ENCODE results near the gene ATP9A.
A peak's percentile ranks its signal among the peaks of the same experiment; 100 is the strongest.
"Not testable (repeated sequence)": the region's sequence is repeated elsewhere in the genome, so short reads cannot be mapped to it uniquely, and the experiment has no call there.

The ATP9A gene

GRCh38 chr20:51750037-51750769 is 18.0 kb downstream of the ATP9A start:
- peak; percentile 12 for DNase-seq

GRCh38 chr20:51749674-51750036 is 18.5 kb downstream of the ATP9A start:
- no peak for DNase-seq

- DNase-seq = no peak
These were observed 20.8 kb downstream of the ATP9A start for GRCh38 chr20:51747182-51747911.

GRCh38 chr20:51745804-51746203 is 22.4 kb downstream of the ATP9A start:
- DNase-seq = no peak

GRCh38 chr20:51740838-51741237 is 27.4 kb downstream of the ATP9A start:
- DNase-seq = no peak

GRCh38 chr20:51740308-51740707 is 27.9 kb downstream of the ATP9A start:
- not testable (repeated sequence) for DNase-seq

- DNase-seq = no peak
These were observed 28.4 kb downstream of the ATP9A start for GRCh38 chr20:51739722-51740249.

- no peak for DNase-seq
These were observed 29.2 kb downstream of the ATP9A start for GRCh38 chr20:51738877-51739447.

- DNase-seq = not testable (repeated sequence)
These were observed 29.9 kb downstream of the ATP9A start for GRCh38 chr20:51738261-51738660.

GRCh38 chr20:51736947-51737346 is 31.2 kb downstream of the ATP9A start:
- no peak for DNase-seq

GRCh38 chr20:51735728-51736600 is 32.2 kb downstream of the ATP9A start:
- no peak for DNase-seq

- no peak for DNase-seq
These were observed 33.1 kb downstream of the ATP9A start for GRCh38 chr20:51734876-51735720.

- DNase-seq = no peak
These were observed 35.1 kb downstream of the ATP9A start for GRCh38 chr20:51733070-51733469.

GRCh38 chr20:51732096-51732791 is 35.9 kb downstream of the ATP9A start:
- DNase-seq = no peak

- no peak for DNase-seq
These were observed 36.5 kb downstream of the ATP9A start for GRCh38 chr20:51731731-51732095.

- DNase-seq = no peak
These were observed 38.4 kb downstream of the ATP9A start for GRCh38 chr20:51729771-51730170.

- DNase-seq = no peak
These were observed 39.5 kb downstream of the ATP9A start for GRCh38 chr20:51728737-51729136.

GRCh38 chr20:51727872-51728271 is 40.3 kb downstream of the ATP9A start:
- DNase-seq = no peak

GRCh38 chr20:51725584-51726176 is 42.5 kb downstream of the ATP9A start:
- DNase-seq = no peak

- not testable (repeated sequence) for DNase-seq
These were observed 45.2 kb downstream of the ATP9A start for GRCh38 chr20:51723026-51723425.

GRCh38 chr20:51722246-51722645 is 45.9 kb downstream of the ATP9A start:
- not testable (repeated sequence) for DNase-seq

Measured in stimulated activated CD4-positive, alpha-beta T cell treated with anti-CD3 and anti-CD28 coated beads, Interleukin-12 subunit alpha, Interleukin-12 subunit beta, amount 100 ng/mL, for 4 hours (primary cell).